HG02840 (cell line): ENCODE measurements around the gene MAPT.

ENCODE experiments used
- ATAC-seq: cut with Tn5 transposase; IDR thresholded peaks from one replicate; pipeline ENCODE4 v1.9.1; 2021; ENCODE audit warnings: mild to moderate bottlenecking, moderate library complexity, moderate number of reproducible peaks; ENCODE audit not compliant: unreplicated experiment, low FRiP score

Gene MAPT

GRCh38 chr17:46038414-46038813 lies 144.1 kb downstream of the MAPT start:
- no peak for ATAC-seq

- no peak for ATAC-seq
These were observed 144.6 kb downstream of the MAPT start for GRCh38 chr17:46038937-46039336.

GRCh38 chr17:46039592-46040186 lies 145.3 kb downstream of the MAPT start:
- ATAC-seq, result no peak

GRCh38 chr17:46042246-46042645 lies 147.9 kb downstream of the MAPT start:
- no peak for ATAC-seq

GRCh38 chr17:46042925-46043324 lies 148.6 kb downstream of the MAPT start:
- ATAC-seq, result no peak

GRCh38 chr17:46043606-46044005 lies 149.3 kb downstream of the MAPT start:
- no peak for ATAC-seq

- no peak for ATAC-seq
These were observed 150.1 kb downstream of the MAPT start for GRCh38 chr17:46044286-46044928.

GRCh38 chr17:46044989-46045388 lies 150.6 kb downstream of the MAPT start:
- no peak for ATAC-seq

GRCh38 chr17:46045639-46046038 lies 151.3 kb downstream of the MAPT start:
- ATAC-seq, result no peak

GRCh38 chr17:46046957-46047356 lies 152.6 kb downstream of the MAPT start:
- ATAC-seq, result no peak

GRCh38 chr17:46047398-46047797 lies 153.0 kb downstream of the MAPT start:
- ATAC-seq, result no peak

- ATAC-seq, result no peak
These were observed 153.5 kb downstream of the MAPT start for GRCh38 chr17:46047856-46048255.

GRCh38 chr17:46049656-46050055 lies 155.3 kb downstream of the MAPT start:
- ATAC-seq, result no peak

GRCh38 chr17:46053911-46054534 lies 159.7 kb downstream of the MAPT start:
- ATAC-seq, result no peak

- ATAC-seq, result no peak
These were observed 162.5 kb downstream of the MAPT start for GRCh38 chr17:46056800-46057304.

GRCh38 chr17:46057366-46057765 lies 163.0 kb downstream of the MAPT start:
- ATAC-seq, result no peak

- ATAC-seq, result no peak
These were observed 165.1 kb downstream of the MAPT start for GRCh38 chr17:46059486-46059885.

GRCh38 chr17:46060461-46060860 lies 166.1 kb downstream of the MAPT start:
- ATAC-seq, result no peak

GRCh38 chr17:46061435-46061834 lies 167.1 kb downstream of the MAPT start:
- no peak for ATAC-seq

- no peak for ATAC-seq
These were observed 168.9 kb downstream of the MAPT start for GRCh38 chr17:46063241-46063640.

GRCh38 chr17:46064460-46064859 lies 170.1 kb downstream of the MAPT start:
- no peak for ATAC-seq

- no peak for ATAC-seq
These were observed 177.4 kb downstream of the MAPT start for GRCh38 chr17:46071796-46072195.
